GM04503 (cell line): ENCODE results near the gene ATP9A.
A peak's percentile ranks its signal among the peaks of the same experiment; 100 is the strongest.
"Not testable (repeated sequence)": the region's sequence is repeated elsewhere in the genome, so short reads cannot be mapped to it uniquely, and the experiment has no call there.

Experiments
- DNase-seq: peaks from one replicate; pipeline ENCODE4 v3.0.0-alpha.2; 2012; ENCODE audit warnings: low read depth

Gene ATP9A

DNA sequence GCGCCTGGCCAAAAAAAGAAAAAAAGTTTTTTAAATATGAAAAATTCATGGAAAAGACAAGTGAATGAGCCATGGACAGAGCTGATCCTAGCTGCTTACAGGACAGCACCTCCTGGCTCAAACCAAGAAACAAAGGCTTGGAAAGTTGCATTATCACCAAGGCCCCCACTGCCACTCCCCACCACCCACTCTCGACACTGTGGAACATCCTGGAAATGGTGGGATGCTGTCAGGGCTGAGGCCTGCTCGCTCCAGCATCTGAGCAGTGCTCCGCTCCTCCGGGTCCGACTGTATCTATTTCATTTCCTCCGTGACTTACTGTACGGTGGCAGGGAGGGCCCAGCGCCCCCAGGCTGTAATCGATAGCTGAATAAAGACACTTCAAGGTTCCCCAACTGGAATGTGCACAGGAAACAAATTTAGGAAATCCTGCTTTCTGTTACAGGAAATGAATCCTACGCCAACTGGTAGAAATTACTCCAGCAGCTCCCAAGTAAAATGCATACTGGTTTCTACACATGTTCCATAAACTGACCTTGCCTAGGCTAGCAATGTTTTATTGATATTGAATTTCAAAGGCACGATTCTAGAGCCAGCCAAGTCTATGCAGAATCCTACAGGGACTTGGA lies 116.2 kb downstream of the ATP9A start:
- no peak for DNase-seq

DNA sequence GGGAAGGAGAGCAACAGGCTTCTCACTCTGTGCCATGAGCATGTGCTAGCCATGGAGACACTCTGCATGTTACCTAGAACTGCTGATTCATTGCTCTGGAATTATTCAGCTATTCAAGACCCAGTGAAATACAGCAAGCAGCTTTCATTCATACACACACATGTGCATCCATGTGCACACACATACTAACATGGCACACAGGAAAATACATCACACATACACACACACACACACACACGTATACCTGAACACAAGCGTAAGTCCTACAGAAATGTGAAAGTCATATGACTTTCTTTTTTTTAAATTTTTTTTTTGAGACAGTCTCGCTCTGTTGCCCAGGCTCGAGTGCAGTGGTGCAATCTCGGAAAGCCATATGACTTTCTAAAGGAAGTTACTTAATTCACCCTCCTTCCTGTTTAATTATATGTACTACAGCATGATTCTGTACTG lies 117.5 kb downstream of the ATP9A start:
- DNase-seq: peak; percentile 12

GRCh38 chr20:51648571-51648947 lies 119.6 kb downstream of the ATP9A start:
- DNase-seq: no peak

DNA sequence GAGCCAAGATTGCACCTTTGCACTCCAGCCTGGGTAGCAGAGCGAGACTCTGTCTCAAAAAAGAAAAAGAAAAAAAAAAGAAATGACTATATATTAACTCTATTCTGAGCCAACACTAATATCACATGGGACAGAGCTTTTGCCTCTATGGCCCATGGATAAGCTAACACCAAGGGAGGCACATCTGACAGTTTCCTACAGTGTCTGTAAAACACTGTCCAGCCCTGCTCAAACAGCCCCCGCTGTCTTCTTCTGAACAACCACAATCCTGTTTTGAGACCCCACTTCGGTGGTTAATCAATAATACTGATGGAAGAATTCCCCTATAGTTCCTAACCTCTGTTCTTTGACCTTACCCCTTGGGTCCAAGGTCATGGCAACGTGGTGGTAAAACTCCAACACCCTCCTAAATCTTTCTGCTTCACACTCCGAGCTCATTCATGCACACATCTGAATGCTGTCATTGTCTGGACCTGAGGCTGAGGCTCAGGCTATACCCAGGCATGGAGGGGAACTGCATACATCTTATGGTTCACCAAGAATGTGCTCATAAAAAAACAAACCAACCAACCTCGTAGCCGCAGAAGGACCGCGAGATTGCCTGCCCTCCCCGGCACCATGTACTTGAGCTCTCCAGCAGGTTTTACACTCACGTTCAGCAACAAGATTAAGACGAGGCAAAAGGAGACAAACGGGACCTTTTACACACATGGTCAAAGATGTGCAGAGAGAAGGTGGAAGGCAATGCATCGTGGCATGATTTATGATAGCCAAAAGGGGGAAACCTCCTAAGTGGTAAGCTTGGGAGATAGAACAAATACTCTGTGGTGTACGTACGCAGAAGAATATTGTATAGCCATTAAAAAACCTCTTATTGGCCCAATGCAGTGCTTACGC lies 120.3 kb downstream of the ATP9A start:
- DNase-seq: no peak

- not testable (repeated sequence) for DNase-seq
Measured at GRCh38 chr20:51643810-51644209, 124.4 kb downstream of the ATP9A start.

GRCh38 chr20:51643390-51643789 lies 124.8 kb downstream of the ATP9A start:
- DNase-seq: no peak

DNA sequence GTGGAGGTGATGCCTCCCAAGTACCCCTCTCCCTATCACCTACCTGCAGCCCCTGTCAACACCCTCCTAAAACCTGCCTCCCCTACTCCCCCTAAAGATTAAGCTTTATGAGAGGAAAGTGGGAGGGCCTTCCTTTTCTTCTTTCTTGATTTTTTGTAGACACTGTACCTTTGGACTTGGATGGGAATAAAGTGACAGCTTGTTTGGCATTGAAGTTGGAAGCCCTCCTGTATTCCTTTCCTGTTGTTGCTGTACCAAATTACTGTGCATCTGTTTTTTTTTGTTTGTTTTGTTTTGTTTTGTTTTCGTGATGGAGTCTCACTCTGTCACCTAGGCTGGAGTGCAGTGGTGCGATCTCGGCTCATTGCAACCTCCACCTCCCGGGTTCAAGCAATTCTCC lies 126.3 kb downstream of the ATP9A start:
- DNase-seq: no peak

DNA sequence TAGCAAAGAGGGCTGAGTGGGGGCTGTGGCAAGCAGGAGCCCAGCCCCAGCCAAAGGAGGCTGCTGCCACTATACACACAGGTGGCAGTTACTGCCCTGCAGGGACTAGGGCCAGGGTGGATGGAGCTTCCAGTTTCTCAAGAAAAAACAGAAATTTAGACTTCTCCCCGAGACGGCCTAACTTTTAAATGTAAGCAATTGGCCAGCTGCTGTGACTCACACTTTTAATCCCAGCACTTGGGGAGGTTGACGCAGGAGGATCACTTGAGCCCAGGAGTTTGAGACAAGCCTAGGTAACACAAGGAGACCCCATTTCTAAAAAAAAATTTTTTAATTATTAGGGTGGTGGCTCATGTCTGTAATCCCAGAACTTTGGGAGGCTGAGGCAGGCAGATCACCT lies 127.4 kb downstream of the ATP9A start:
- DNase-seq: no peak

- no peak for DNase-seq
Measured at GRCh38 chr20:51639206-51639832, 128.9 kb downstream of the ATP9A start.

- DNase-seq: no peak
Measured at GRCh38 chr20:51637241-51637640, 130.9 kb downstream of the ATP9A start.

GRCh38 chr20:51636123-51636522 lies 132.1 kb downstream of the ATP9A start:
- DNase-seq: no peak

- no peak for DNase-seq
Measured at GRCh38 chr20:51635680-51636079, 132.5 kb downstream of the ATP9A start.

- DNase-seq: no peak
Measured at GRCh38 chr20:51634877-51635276, 133.3 kb downstream of the ATP9A start.

DNA sequence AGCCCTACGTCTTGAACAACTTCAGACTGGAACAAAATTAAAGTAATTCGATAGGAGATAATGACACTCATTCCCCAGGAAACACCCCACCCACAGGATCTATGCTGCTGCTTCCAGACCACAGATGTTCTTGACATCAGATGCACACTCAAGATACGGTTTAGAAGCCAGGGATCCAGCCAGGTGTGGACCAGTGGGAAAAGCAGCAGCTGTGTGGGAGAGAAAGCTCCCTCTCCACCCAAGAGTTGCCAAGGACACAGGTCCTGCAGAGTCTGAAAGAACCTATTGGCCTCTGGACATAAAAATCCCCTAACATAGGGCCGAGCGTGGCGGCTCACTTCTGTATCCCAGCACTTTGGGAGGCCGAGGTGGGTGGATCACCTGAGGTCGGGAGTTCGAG lies 133.9 kb downstream of the ATP9A start:
- no peak for DNase-seq

DNA sequence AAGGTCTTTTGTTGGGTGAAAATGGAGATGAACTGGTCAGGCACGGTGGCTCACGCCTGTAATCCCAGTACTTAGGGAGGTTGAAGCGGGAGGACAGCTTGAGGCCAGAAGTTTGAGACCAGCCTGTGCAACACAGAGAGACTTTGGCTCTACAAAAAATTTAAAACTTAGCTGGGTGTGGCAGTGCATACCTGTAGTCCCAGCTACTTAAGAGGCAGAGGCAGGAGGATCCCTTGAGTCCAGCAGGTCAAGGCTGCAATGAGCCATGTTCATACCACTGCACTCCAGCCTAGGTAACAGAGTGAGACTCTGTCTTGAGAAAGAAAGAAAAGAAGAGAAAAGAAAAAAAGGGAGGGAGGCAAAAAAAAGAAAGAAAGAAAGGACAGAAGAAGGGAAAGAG lies 134.8 kb downstream of the ATP9A start:
- DNase-seq: no peak

- DNase-seq: no peak
Measured at GRCh38 chr20:51631953-51632352, 136.2 kb downstream of the ATP9A start.

GRCh38 chr20:51631011-51631950 lies 136.9 kb downstream of the ATP9A start:
- DNase-seq: peak; percentile 94

DNA sequence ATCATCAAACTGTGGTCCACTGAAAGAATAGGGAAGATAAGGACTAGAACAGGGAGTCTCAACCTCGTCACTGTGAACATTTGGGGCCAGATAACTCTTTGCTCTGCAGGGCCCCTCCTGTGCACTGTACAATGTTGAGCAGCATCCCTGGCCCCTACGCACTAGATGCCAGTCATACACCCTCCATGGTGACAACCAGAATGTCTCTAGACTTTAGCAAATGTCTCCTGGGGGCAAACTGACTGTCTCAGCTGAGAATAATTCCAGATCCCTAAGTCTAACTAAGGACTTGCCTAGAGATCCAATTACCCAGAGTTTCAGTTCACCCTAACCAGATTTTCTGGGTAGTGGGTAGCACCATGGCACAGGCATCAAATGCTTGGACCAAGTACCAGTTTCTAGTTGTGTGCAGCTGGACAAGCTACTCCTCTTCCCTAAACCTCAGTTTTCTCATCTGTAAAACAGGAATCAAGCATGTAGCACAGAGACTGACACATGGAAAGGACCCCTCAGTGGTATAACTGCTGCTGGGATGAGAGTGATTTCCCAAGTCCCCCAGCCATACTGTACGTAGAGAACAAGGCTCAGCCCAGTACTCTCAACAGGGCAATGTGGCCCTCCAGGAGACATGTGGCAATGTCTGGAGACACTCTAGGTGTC lies 138.7 kb downstream of the ATP9A start:
- DNase-seq: no peak

- DNase-seq: peak; percentile 23
Measured at GRCh38 chr20:51628533-51629398, 139.4 kb downstream of the ATP9A start.

DNA sequence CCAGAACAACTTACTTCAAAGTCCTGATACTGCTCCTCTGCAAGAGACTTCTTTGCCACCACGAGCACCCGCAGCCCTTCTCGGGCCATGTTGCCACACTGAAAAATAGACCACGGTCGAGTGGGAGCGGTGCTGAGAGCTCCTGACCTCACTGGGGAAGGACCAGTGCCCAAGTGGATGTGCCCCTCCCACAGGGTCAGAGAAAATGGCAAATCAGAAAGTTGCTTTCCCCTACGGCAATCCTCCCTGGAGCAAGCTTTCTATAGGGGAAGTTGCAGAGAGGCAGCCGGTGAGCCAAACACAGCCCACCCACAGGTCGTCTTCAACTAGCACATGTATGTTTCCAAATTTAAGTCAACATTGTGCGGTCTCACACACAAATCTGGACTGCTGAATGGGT lies 140.6 kb downstream of the ATP9A start:
- no peak for DNase-seq
